ENCODE results near the gene PIK3R6. TPM values are rescaled to one million over a fixed set of nuclear protein-coding genes. Genes with fewer than 3 reads are reported as not detected.

PIK3R6 gene
- total and polyA plus RNA-seq, 2 experiments from 2014 or later: 0.11 to 0.24 TPM

DNA sequence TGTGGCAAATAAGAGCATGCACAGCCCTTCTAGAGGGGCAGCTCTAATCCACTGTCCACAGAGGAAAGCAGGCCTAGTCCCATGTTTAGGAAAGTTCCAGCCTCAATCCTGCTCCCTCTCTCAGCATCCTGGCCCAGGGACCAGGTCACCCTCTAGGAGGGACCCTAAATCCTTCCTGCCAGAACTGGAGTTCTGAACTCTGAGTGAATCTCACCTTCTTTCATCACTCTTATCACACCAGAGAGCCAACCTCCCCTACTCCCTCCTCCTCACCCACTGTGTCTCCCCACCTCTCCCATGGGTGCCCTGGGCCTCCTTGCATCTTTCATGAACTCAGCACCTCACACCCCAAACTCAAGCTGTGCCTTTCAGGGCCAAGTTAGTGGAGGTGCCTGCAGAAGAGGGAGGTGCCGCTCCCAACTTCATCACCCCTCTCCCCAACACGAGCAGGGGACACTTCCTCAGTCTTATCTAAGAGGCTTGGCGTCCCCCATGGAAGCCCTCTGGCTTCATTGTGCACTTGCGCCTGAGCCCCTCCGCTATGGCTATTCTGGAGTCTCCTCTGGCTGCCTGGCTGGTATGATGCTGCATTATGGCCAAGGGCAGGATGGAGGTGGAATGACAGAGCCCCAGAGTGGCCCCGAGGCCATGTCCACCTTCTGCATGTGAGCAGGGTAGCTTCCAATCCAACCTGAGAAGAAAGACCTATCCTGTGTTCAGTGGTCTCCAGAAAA is 31.7 kb downstream of the PIK3R6 start:
- ATAC-seq (no peak), DNase-seq (ENCODE audit: low spot score) (no peak)
- Histone ChIP-seq H3K27ac (ENCODE audit: low read depth) (no peak overlapping the region), H3F3A (replicated peaks; ENCODE audit: low read depth) (no peaks in the 10 kb centered on the region), H3K36me3 (ENCODE audit: insufficient read depth) (no peaks in the 10 kb centered on the region), H3K27me3 (ENCODE audit: insufficient read depth) (no peaks in the 10 kb centered on the region), H3K4me1 (ENCODE audit: insufficient read depth) (no peaks in the 10 kb centered on the region; the same call in 1 of the 2 replicates), H3K9me2 (ENCODE audit: insufficient read depth) (no peaks in the 10 kb centered on the region), H3K79me2 (replicated peaks; ENCODE audit: insufficient read depth) (no peaks in the 10 kb centered on the region), H2AFZ (no peak overlapping the region), H3K4me2 (no peak overlapping the region), H3K4me3 (no peak overlapping the region), H4K20me1 (replicated peaks; ENCODE audit: insufficient read depth) (no peaks in the 10 kb centered on the region)
- Mint-ChIP-seq H3K4me3 (no peak overlapping the region), H3K27me3 (ENCODE audit: insufficient read depth, low read depth, poor library complexity) (peaks cover 7% of the 10 kb centered on the region), H3K9me3 (peaks cover 3% of the 10 kb centered on the region; the same call in 1 of the 3 replicates), H3K27ac (no peak overlapping the region), H3K36me3 (ENCODE audit: low read depth) (no peaks in the 10 kb centered on the region), H3K4me1 (peaks cover 13% of the 10 kb centered on the region)
- TF ChIP-seq ZNF331 (CRISPR knock-in tag; IDR thresholded peaks at IDR 0.05; ENCODE audit: low read depth): no peak
- TF ChIP-seq, protein P1, sequence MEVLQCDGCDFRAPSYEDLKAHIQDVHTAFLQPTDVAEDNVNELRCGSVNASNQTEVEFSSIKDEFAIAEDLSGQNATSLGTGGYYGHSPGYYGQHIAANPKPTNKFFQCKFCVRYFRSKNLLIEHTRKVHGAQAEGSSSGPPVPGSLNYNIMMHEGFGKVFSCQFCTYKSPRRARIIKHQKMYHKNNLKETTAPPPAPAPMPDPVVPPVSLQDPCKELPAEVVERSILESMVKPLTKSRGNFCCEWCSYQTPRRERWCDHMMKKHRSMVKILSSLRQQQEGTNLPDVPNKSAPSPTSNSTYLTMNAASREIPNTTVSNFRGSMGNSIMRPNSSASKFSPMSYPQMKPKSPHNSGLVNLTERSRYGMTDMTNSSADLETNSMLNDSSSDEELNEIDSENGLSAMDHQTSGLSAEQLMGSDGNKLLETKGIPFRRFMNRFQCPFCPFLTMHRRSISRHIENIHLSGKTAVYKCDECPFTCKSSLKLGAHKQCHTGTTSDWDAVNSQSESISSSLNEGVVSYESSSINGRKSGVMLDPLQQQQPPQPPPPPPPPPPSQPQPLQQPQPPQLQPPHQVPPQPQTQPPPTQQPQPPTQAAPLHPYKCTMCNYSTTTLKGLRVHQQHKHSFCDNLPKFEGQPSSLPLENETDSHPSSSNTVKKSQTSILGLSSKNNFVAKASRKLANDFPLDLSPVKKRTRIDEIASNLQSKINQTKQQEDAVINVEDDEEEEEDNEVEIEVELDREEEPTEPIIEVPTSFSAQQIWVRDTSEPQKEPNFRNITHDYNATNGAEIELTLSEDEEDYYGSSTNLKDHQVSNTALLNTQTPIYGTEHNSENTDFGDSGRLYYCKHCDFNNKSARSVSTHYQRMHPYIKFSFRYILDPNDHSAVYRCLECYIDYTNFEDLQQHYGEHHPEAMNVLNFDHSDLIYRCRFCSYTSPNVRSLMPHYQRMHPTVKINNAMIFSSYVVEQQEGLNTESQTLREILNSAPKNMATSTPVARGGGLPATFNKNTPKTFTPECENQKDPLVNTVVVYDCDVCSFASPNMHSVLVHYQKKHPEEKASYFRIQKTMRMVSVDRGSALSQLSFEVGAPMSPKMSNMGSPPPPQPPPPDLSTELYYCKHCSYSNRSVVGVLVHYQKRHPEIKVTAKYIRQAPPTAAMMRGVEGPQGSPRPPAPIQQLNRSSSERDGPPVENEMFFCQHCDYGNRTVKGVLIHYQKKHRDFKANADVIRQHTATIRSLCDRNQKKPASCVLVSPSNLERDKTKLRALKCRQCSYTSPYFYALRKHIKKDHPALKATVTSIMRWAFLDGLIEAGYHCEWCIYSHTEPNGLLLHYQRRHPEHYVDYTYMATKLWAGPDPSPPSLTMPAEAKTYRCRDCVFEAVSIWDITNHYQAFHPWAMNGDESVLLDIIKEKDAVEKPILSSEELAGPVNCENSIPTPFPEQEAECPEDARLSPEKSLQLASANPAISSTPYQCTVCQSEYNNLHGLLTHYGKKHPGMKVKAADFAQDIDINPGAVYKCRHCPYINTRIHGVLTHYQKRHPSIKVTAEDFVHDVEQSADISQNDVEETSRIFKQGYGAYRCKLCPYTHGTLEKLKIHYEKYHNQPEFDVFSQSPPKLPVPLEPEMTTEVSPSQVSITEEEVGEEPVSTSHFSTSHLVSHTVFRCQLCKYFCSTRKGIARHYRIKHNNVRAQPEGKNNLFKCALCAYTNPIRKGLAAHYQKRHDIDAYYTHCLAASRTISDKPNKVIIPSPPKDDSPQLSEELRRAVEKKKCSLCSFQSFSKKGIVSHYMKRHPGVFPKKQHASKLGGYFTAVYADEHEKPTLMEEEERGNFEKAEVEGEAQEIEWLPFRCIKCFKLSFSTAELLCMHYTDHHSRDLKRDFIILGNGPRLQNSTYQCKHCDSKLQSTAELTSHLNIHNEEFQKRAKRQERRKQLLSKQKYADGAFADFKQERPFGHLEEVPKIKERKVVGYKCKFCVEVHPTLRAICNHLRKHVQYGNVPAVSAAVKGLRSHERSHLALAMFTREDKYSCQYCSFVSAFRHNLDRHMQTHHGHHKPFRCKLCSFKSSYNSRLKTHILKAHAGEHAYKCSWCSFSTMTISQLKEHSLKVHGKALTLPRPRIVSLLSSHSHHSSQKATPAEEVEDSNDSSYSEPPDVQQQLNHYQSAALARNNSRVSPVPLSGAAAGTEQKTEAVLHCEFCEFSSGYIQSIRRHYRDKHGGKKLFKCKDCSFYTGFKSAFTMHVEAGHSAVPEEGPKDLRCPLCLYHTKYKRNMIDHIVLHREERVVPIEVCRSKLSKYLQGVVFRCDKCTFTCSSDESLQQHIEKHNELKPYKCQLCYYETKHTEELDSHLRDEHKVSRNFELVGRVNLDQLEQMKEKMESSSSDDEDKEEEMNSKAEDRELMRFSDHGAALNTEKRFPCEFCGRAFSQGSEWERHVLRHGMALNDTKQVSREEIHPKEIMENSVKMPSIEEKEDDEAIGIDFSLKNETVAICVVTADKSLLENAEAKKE (CRISPR knock-in tag; IDR thresholded peaks at IDR 0.05): no peak
- TF ChIP-seq JUNB (IDR thresholded peaks at IDR 0.05; ENCODE audit: unreplicated experiment): no peak
- TF ChIP-seq, protein P2, sequence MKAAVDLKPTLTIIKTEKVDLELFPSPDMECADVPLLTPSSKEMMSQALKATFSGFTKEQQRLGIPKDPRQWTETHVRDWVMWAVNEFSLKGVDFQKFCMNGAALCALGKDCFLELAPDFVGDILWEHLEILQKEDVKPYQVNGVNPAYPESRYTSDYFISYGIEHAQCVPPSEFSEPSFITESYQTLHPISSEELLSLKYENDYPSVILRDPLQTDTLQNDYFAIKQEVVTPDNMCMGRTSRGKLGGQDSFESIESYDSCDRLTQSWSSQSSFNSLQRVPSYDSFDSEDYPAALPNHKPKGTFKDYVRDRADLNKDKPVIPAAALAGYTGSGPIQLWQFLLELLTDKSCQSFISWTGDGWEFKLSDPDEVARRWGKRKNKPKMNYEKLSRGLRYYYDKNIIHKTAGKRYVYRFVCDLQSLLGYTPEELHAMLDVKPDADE (IDR thresholded peaks at IDR 0.05): no peak
- TF ChIP-seq ZNF114 (CRISPR knock-in tag; IDR thresholded peaks at IDR 0.05): no peak
- TF ChIP-seq, protein P3, sequence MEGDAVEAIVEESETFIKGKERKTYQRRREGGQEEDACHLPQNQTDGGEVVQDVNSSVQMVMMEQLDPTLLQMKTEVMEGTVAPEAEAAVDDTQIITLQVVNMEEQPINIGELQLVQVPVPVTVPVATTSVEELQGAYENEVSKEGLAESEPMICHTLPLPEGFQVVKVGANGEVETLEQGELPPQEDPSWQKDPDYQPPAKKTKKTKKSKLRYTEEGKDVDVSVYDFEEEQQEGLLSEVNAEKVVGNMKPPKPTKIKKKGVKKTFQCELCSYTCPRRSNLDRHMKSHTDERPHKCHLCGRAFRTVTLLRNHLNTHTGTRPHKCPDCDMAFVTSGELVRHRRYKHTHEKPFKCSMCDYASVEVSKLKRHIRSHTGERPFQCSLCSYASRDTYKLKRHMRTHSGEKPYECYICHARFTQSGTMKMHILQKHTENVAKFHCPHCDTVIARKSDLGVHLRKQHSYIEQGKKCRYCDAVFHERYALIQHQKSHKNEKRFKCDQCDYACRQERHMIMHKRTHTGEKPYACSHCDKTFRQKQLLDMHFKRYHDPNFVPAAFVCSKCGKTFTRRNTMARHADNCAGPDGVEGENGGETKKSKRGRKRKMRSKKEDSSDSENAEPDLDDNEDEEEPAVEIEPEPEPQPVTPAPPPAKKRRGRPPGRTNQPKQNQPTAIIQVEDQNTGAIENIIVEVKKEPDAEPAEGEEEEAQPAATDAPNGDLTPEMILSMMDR (conservative IDR thresholded peaks at IDR 0.05; ENCODE audit: low read depth in 2 of 2): no peak
- no peak for TF ChIP-seq CREB1 (CRISPR knock-in tag; IDR thresholded peaks at IDR 0.05; ENCODE audit: low read depth)
- no peak for TF ChIP-seq NANOG (IDR thresholded peaks at IDR 0.05; ENCODE audit: borderline replicate concordance)
- TF ChIP-seq, protein P4, sequence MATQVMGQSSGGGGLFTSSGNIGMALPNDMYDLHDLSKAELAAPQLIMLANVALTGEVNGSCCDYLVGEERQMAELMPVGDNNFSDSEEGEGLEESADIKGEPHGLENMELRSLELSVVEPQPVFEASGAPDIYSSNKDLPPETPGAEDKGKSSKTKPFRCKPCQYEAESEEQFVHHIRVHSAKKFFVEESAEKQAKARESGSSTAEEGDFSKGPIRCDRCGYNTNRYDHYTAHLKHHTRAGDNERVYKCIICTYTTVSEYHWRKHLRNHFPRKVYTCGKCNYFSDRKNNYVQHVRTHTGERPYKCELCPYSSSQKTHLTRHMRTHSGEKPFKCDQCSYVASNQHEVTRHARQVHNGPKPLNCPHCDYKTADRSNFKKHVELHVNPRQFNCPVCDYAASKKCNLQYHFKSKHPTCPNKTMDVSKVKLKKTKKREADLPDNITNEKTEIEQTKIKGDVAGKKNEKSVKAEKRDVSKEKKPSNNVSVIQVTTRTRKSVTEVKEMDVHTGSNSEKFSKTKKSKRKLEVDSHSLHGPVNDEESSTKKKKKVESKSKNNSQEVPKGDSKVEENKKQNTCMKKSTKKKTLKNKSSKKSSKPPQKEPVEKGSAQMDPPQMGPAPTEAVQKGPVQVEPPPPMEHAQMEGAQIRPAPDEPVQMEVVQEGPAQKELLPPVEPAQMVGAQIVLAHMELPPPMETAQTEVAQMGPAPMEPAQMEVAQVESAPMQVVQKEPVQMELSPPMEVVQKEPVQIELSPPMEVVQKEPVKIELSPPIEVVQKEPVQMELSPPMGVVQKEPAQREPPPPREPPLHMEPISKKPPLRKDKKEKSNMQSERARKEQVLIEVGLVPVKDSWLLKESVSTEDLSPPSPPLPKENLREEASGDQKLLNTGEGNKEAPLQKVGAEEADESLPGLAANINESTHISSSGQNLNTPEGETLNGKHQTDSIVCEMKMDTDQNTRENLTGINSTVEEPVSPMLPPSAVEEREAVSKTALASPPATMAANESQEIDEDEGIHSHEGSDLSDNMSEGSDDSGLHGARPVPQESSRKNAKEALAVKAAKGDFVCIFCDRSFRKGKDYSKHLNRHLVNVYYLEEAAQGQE (IDR thresholded peaks at IDR 0.05; ENCODE audit: unreplicated experiment): no peak
- no peak for TF ChIP-seq EZH2 (IDR thresholded peaks at IDR 0.05; ENCODE audit: low read depth, unreplicated experiment)
- TF ChIP-seq POLR2AphosphoS5 (IDR thresholded peaks at IDR 0.05; ENCODE audit: low read depth): no peak
- no peak for TF ChIP-seq EZH2phosphoT487 (IDR thresholded peaks at IDR 0.05; ENCODE audit: unreplicated experiment)
